GM19463 (cell line): ENCODE results near the gene WDR46.

Source experiments
- ATAC-seq: cut with Tn5 transposase; IDR thresholded peaks from one replicate; pipeline ENCODE4 v1.9.1; 2021; ENCODE audit warnings: mild to moderate bottlenecking, moderate library complexity; ENCODE audit not compliant: unreplicated experiment

Gene WDR46

GRCh38 chr6:33288921-33289783, at the start of gene WDR46, which contains the start of gene PFDN6:
TSS of gene WDR46 (minus strand) at chr6:33289239. CDS start at chr6:33289170, 69 bp downstream.
TSS of gene PFDN6 (plus strand) at chr6:33289601. CDS start at chr6:33289857, 256 bp downstream.
- peak; percentile 92 for ATAC-seq

- no peak for ATAC-seq
Measured at GRCh38 chr6:33336495-33336894, 47.5 kb upstream of the WDR46 start.

- no peak for ATAC-seq
Measured at GRCh38 chr6:33335916-33336315, 46.9 kb upstream of the WDR46 start.

- no peak for ATAC-seq
Measured at GRCh38 chr6:33333666-33334065, 44.6 kb upstream of the WDR46 start.

- no peak for ATAC-seq
Measured at GRCh38 chr6:33330736-33331135, 41.7 kb upstream of the WDR46 start.

GRCh38 chr6:33329058-33329457, 40.0 kb upstream of the WDR46 start:
- no peak for ATAC-seq

GRCh38 chr6:33324125-33324524, 35.1 kb upstream of the WDR46 start:
- no peak for ATAC-seq

GRCh38 chr6:33323623-33323948, 34.5 kb upstream of the WDR46 start:
- no peak for ATAC-seq

GRCh38 chr6:33321227-33321626, 32.2 kb upstream of the WDR46 start:
- no peak for ATAC-seq

- no peak for ATAC-seq
Measured at GRCh38 chr6:33320315-33321181, 31.5 kb upstream of the WDR46 start.

GRCh38 chr6:33319939-33320314, 30.9 kb upstream of the WDR46 start:
- no peak for ATAC-seq

- ATAC-seq = no peak
Measured at GRCh38 chr6:33318426-33319073, 29.5 kb upstream of the WDR46 start.

- ATAC-seq = peak; percentile 48
Measured at GRCh38 chr6:33317669-33318425, 28.8 kb upstream of the WDR46 start, which contains the start of gene ZBTB22. TSS of gene ZBTB22 (minus strand) at chr6:33317744. CDS start at chr6:33316916, 828 bp downstream.

- ATAC-seq = no peak
Measured at GRCh38 chr6:33317419-33317668, 28.3 kb upstream of the WDR46 start.

GRCh38 chr6:33316603-33317418, 27.8 kb upstream of the WDR46 start:
- no peak for ATAC-seq

GRCh38 chr6:33315793-33316602, 27.0 kb upstream of the WDR46 start:
- no peak for ATAC-seq

- no peak for ATAC-seq
Measured at GRCh38 chr6:33314943-33315792, 26.1 kb upstream of the WDR46 start.

GRCh38 chr6:33314515-33314942, 25.5 kb upstream of the WDR46 start:
- no peak for ATAC-seq
